HG03045 (cell line): ENCODE measurements around the gene FAM117B.
"Not testable (repeated sequence)": the region's sequence is repeated elsewhere in the genome, so short reads cannot be mapped to it uniquely, and the experiment has no call there.

Source experiments
- ATAC-seq: cut with Tn5 transposase; IDR thresholded peaks from one replicate; pipeline ENCODE4 v1.9.1; 2021; ENCODE audit warnings: mild to moderate bottlenecking, moderate library complexity; ENCODE audit not compliant: unreplicated experiment

The FAM117B gene

DNA sequence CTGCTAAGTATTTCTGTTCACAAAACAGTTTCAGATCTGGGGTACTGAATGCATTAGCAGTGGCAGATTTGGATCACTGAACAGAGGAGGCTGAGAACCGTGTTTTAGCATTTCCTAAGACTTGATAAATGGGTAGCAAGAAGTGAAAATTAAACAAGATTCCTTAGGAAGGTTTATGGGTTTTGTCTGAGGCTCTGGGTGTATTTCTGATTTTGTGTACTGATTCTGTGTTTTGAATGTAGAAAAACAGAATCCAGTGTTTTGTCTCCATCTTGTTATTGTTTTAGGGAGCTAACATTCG, 1.4 kb downstream of the FAM117B start:
- ATAC-seq = no peak

DNA sequence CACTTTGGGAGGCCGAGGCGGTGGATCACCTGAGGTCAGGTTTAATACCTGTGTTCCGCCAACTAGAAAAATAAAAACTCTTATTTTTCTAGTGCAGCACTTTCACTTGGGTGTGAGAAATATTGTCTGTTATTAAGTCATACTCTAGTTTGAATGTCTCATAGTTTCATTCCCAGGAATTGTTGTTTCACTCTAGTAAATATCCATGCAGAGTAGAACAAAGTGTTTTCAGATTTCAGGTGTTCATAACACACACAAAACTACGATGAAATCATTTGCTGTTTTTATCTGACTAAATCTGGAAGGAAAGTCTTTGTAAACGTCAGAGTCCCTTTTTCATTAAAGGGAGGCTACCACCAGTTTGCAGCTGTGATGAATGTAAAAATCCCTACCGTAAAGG, 4.0 kb downstream of the FAM117B start:
- ATAC-seq = no peak

DNA sequence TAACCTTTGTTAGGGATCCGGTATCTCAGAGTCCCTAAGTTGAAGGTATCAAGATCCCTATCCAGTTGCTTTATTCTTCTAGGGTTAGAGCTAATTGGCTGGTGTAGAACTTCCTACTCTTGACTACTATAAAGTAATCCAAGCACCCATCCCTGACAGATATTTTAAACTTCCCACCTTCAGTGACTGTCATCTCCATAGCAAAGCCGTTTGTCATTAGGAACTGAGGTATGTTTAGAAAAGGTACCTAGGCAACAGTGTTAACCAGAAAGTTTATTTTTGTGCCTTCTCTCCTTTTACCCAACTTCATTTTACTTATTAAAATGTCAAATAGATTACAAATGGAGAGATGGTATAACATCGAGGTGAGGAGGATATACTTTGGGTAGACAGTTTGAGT, 4.5 kb downstream of the FAM117B start:
- no peak for ATAC-seq

DNA sequence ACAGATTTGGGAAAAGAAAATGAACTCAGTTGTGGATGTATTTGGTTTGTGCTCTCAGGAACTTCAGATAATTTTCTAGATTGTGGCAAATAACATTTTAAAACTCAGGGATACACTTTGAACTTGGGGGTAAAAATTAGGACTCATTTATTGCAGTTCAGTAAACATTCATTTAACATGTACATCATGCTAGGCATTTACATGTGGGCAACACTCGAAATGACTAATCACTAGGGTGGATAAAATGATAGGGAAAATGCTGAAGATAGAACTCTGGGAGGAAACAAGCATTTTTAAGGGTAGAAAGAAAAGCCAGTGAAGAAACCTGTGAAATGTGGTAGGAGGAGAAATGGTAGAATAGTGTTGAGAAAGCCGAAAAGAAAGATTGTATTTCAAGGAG, 7.8 kb downstream of the FAM117B start:
- ATAC-seq = no peak

DNA sequence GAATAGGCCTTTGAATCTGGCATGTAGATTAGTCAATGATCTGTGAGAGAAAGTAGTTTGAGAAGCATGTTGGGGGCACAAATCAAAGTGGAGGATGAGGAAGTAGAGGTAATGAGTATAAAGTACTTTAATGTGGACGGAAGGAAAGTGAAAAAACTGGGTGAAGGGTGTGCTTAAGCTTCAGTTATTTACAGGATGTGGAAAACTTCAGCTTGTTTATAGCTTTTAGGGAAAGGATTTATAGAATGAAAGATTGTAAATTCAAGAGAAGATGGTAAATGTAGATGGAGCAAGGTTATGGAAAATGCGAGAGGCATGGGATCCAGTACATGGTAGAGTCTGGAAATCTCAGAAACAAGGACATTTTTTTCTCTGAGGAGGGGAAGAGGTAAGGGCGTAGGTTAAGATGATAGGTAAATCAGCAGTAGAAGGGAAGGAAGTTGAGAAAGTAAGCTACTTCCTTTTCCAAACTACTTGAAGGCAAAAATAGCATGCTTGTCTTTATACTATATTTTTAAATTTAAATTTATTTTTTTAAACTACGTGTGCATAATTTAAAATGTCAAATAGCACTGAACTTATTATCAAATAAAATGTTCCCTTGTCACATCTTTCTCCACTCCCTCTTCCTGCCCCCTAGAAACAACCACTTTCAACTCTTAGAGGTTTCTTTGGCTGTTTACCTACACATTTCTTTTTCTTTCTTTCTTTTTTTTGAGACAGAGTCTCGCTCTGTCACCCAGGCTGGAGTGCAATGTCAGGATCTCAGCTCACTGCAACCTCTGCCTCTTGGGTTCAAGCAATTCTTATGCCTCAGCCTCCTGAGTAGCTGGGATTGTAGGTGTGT, 8.5 kb downstream of the FAM117B start:
- ATAC-seq = no peak

DNA sequence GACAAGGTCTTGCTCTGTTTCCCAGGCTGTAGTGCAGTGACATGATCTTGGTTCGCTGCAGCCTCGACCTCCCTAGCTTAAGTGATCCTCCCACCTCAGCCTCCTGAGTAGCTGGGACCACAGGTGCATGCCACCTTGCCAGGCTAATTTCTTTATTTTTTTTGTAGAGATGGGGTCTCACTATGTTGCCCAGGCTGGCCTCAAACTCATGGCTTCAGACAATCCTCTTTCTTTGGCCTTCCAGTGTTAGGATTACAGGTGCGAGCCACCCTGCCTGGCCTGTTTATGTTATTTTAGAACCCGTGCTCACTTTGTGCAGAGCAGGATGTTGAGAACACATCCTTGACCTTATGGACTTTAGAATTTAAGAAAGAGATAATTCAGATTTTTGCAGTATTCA, 17.4 kb downstream of the FAM117B start:
- no peak for ATAC-seq

DNA sequence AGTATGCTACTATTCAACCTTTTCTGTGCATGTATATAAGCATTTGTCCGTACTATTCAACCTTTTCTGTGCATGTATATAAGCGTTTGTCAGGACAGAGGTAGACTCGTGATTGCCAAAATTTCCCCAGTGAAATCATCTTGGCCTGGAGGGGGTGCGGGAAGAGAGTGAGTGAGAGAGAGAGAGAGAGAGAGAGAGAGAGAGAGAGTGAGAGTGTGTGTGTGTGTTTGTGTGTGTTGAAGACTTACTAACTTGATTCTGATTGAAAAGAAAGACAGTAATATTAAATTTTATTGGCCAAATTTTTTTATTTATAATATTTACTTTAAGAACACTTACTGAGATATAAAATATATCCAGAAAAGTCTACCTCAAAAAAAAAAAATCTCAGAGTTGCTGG, 19.1 kb downstream of the FAM117B start:
- no peak for ATAC-seq

DNA sequence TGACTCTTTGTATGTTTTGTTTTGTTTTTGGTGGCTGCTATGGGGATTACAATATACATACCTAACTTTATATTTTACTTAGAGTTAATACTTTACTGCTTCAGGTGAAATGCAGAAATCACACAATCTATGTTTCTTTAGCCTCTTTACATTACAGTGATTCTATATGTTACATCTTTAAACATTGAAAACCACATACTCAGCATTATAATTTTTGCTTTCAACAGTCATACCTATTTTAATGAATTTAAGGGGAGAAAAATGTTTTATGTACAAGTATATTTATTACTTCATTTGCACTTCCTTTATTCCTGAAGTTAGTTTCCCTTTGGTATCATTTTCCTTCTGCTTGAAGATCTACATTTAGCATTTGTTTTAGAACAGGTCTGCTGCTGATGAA, 23.1 kb downstream of the FAM117B start:
- no peak for ATAC-seq

DNA sequence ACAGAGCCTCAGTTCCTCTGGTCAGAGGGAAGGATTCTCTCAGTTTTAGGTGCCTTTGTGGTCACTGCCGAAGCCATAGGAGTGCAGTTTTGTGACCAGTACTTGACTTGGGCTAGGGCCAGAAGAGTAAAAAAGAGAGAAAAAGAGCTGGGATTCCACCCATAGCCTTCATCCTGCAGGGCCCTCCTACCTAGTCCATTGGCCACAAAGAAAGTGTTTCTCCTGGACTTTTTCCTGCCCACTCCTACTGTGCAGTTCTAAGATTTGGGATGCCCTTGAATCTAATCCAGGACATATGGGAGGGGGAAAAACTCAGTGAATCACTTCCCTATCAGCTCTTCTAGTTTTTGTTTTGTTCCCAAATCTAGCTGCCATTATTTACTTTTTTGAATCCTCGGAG, 26.0 kb downstream of the FAM117B start:
- ATAC-seq = no peak

DNA sequence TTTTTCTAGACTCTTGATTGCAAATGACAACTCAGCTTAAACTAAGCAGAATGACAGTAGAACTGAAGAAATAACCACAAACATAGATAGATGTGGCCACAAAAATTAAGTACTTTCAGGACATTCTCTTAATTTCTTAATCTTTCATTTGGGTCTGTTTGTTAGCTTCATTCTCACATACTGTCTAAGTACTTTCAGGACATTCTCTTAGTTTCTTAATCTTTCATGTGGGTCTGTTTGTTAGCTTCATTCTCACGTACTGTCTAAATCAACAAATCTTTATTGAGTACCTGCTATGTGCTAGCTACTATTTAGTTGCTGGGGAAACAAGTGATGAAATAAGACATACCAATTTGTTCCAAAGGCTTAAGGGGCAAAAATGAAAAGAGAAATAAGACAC, 35.1 kb downstream of the FAM117B start:
- no peak for ATAC-seq

DNA sequence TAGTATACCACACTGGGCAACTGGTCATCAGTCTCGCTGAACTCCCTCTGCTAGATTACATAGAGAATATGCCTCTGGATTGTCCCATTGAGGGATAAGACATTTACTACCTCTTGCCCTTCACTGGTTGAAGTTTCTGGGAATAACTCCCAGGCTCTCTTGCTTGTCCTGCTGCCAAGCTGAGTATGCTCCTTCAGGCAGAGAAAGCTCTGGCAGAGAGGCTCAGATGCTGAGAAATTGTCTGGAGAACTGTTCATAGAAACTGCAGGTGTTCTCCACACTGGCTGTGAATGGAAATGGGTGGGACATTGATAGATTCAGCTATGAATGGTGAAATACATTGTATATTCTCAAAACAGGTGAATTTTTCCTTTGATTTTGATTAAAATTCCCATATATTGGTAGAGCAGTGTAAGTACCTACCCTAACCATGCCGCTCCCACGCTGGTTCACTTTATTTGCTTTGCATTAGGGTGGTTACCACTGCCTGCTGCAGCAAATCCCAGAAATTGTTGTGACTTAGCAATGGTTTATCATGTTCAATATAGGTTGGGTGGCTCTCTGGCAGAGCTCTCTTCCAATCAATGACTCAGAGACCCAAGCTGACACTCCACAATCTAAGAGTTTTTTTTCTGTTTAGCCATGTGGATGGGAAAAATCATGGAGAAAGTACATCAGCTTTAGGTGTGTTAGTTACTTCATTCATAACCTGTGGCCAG, 36.7 kb downstream of the FAM117B start:
- no peak for ATAC-seq

DNA sequence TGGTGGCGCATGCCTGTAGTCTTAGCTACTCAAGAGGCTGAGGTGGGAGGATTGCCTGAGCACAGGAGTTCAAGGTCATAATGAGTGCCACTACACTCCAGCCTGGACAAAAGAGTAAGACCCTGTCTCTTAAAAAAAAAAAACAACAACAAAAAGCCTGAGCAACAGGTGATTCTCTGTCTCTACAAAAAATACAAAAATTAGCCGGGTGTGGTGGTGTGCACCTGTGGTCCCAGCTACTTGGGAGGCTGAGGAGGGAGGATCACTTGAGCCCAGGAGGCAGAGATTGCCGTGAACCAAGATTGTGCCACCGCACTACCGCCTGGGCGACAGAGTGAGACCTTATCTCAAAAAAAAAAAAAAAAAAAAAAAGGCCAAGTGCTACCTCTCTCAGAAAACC, 40.3 kb downstream of the FAM117B start:
- ATAC-seq = not testable (repeated sequence)

DNA sequence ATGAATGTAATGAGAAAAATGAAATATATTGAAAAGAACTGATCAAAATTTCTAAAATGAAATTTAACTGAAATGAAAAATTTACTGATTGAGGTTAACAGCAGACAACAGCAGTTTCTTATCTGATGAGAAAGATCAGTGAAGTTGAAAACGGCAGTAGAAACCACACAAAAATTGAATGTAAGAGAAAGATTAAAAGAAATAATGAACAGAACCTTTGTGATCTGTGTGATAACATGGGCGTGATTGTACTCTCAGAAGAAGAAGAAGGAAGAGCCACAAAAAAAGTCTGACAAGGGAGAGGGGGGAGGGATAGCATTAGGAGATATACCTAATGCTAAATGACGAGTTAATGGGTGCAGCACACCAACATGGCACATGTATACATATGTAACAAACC, 45.2 kb downstream of the FAM117B start:
- ATAC-seq = no peak

DNA sequence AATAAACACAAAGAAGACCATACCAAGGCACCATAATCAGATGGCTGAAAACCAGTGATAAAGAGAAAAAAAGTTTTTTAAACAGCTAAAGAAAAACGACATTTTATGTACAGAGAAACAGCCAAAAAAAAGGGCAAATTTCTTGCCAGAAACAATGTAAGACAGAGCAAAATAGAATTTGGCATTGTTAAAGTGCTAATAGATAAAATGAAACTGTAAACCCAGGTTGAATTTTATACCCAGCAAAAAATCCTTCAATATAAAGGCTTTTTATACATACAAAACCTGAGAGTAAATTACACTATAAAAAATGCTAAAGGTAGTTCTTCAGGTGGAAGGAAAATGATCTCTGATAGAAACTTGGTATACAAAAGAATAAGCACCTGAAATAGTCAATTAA, 45.7 kb downstream of the FAM117B start:
- no peak for ATAC-seq

DNA sequence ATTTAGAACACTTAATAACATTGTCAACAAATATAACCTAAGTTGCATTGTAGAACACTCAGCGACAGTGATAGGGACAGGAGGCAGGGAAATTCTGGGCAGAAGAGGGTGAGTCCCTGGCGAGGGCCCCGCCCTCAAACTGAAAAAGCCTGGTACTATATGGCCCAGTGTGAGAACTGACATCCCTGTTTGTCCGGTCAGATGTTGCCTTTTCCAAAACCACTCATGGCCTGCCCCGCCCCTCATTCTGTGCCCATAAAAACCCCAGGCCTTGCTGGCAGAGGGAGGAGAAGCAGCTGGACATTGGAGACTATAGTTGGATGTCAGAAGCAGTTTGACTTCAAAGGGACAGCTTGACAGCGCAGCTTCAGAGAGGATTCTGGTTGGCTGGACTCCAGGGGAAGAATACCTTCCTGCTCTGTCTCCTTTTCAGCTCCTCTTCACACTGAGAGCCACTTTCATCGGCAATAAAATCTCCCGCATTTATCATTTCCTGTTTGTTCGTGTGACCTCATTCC, 47.0 kb downstream of the FAM117B start:
- ATAC-seq = no peak

DNA sequence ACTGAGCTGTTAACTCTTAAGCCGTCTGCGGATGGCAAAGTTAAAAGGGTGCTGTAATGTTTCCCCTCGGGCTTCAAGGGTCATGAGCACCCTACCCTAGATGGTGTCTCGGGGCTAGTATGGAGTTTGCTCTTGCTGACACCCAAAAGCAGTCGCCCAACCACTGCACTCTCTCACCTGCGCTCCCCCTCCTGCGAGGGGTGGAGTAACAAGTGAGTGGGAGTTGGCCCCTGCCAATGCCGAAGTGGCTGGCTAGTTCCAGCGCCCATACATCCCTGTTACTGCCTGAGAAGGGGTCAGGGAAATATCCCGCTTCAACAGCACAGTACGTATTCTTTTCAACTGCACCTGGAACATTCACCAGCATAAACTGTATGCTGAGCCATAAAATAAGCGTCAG, 47.5 kb downstream of the FAM117B start:
- ATAC-seq = no peak

DNA sequence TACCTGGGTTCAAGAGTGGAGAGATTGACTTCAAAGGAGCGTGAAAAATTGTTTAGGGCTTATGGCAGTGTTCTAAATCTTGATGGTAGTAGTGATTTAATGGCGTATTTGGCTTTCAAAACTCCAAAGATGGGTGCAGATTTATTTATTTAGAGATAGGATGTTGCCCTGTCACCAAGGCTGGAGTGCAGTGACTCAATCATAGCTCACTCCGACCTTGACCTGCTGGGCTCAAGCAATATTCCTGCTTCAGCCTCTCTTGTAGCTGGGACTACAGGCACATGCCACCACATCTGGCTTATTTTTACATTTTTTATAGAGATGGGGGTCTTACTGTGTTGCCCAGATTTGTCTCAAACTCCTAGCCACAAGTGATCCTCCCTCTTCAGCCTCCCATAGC, 52.5 kb downstream of the FAM117B start:
- no peak for ATAC-seq

DNA sequence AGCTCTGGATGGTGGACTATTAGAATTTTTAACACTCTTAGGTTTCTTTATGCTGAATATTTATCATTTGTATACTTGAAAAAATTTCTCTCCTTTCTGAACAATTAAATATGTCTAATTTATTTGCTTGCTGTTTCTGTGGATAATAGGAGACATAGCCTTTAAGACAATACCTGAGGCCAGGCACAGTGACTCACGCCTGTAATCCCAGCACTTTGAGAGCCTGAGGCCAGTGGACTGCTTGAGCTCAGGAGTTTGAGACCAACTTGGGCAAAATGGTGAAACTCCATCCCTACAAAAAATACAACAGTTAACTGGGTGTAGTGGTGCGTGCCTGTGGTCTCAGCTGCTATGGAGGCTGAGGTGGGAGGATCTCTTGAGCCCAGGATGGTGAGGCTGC, 54.7 kb downstream of the FAM117B start:
- no peak for ATAC-seq

DNA sequence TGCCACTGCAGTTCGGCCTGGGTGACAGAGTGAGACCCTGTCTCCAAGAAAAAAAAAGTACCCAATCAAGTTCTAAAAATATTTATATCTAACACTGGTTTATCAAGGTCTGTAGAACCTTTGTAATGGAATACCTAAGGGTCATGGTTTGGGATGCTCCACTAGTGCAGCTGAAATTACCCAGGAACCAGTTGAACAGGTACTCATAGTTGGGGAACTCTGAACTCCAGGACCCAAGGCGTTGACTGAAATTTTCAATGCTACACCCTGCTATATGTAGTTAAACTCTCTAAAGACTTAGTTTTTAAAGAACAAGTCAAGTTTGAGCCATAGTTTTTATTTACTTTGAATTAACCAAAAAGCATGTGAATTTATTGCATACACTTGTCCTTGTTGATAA, 55.1 kb downstream of the FAM117B start:
- ATAC-seq = no peak

DNA sequence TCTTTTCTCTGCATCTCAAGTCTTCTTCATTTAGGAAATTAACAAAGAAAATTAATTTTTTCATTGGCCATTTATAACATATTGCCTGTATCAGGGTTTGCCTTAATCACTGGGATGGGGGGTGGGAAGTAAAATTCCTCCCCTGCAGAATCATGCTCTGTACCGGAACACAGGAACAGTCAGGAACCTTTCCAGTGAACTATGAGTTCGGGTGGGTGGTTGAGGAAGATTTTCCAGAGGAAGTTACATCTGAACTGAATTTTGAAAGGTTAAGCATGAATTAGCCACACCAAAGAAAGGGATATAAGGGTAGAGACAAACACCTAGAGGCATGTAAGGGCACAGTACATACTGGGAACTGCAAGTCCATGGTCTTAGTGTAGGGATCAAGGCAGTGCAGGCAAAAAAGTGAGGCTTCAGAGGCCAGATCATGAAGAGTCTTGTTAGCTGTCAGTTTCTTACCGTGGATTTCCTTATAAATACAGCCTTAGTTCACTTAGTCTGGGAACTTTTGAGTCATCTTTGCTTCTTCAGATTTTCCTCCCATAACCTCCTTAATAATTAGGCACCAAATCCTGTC, 55.6 kb downstream of the FAM117B start:
- no peak for ATAC-seq

DNA sequence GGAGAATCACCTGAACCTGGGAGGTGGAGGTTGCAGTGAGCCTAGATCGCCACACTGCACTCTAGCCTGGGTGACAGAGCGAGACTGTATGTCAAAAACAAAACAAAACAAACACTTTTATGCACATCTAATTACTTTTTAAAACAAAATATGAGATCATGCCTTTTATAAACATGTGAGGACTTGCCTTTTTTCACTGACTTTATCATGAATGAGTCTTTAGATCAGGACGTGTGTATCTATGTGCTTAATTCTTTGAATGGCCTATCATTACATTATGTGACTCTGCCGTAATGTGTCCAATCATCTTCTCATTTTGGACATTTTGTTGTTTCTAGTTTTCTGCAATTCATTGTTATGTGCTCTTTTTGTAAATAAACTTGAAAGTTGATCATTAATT, 58.7 kb downstream of the FAM117B start:
- ATAC-seq = no peak

DNA sequence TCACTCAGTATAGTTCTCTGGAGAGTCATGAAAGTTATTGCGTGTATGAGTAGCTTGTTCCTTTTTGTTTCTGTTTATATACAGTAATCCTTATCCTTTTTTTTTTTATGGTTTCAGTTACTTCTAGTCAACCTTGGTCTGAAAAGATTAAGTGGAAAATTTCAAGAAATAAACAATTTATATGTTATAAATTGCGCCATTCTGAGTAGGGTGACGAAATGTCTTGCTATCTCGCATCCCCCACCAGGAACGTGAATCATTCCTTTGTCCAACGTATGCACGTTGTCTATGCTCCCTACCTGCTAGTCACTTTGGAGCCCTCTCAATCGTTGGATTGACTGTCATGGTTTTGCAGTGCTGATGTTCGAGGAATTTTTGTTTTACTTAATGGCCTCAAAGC, 60.4 kb downstream of the FAM117B start:
- ATAC-seq = no peak
